GM12878 (cell line): ENCODE data around the gene SMARCC2. TPM values are rescaled to one million over a fixed set of nuclear protein-coding genes. Genes with fewer than 3 reads are reported as not detected.

Experiments
- ATF7 ChIP-seq: fragments of 450-650 bp; IDR thresholded peaks from 2 replicates; pipeline ENCODE4 v1.6.1; 2016; ENCODE audit warnings: low read depth, mild to moderate bottlenecking
- BACH1 ChIP-seq: fragments of 450-650 bp; IDR thresholded peaks from 2 replicates; pipeline ENCODE4 v1.6.1; 2017; ENCODE audit warnings: mild to moderate bottlenecking, borderline replicate concordance
- CBFB ChIP-seq: IDR thresholded peaks from 2 replicates; pipeline ENCODE4 v1.6.1; 2016; ENCODE audit warnings: antibody characterized with exemption, low read depth
- CEBPB ChIP-seq, 2 experiments: fragments of 150-350 bp in 1 of 2; IDR thresholded peaks; 2 replicates each; pipeline ENCODE4 v1.6.1; 2012 to 2014; ENCODE audit warnings: low read depth in 2 of 2, low read length in 2 of 2, borderline replicate concordance in 1 of 2, inconsistent platforms in 1 of 2
- GABPA ChIP-seq: IDR thresholded peaks from 2 replicates; pipeline ENCODE4 v1.6.1; 2014; ENCODE audit warnings: antibody characterized with exemption, low read depth, mild to moderate bottlenecking, inconsistent platforms
- HDAC2 ChIP-seq: fragments of 200-600 bp; sonication (generic); IDR thresholded peaks from 2 replicates; pipeline ENCODE4 v1.6.1; 2017
- IRF4 ChIP-seq: IDR thresholded peaks from 2 replicates; pipeline ENCODE4 v1.6.1; 2011; ENCODE audit warnings: low read depth, low read length
- JUNB ChIP-seq: IDR thresholded peaks from 2 replicates; pipeline ENCODE4 v1.6.1; 2016; ENCODE audit warnings: antibody characterized with exemption, mild to moderate bottlenecking
- MTA3 ChIP-seq: IDR thresholded peaks from 2 replicates; pipeline ENCODE4 v1.6.1; 2012; ENCODE audit warnings: low read length, inconsistent platforms, borderline replicate concordance
- NFIC ChIP-seq: IDR thresholded peaks from 2 replicates; pipeline ENCODE4 v1.6.1; 2012; ENCODE audit warnings: low read depth, mild to moderate bottlenecking, inconsistent platforms, low read length, moderate library complexity
- POLR2A ChIP-seq: IDR thresholded peaks from 2 replicates; pipeline ENCODE4 v1.6.1; 2011; ENCODE audit warnings: low read depth, mild to moderate bottlenecking, low read length
- RAD51 ChIP-seq: fragments of 450-650 bp; IDR thresholded peaks from 2 replicates; pipeline ENCODE4 v1.6.1; 2016; ENCODE audit warnings: moderate library complexity, mild to moderate bottlenecking, inconsistent platforms
- RUNX3 ChIP-seq: IDR thresholded peaks from 2 replicates; pipeline ENCODE4 v1.6.1; 2012; ENCODE audit warnings: low read length, inconsistent platforms
- SIN3A ChIP-seq: IDR thresholded peaks from 2 replicates; pipeline ENCODE4 v1.6.1; 2012; ENCODE audit warnings: low read depth, low read length, improper control_type of control experiment
- SMC3 ChIP-seq: IDR thresholded peaks from 2 replicates; pipeline ENCODE4 v1.6.1; 2011; ENCODE audit warnings: low read length, improper control_type of control experiment, borderline replicate concordance
- SUZ12 ChIP-seq: fragments of 200-600 bp; sonication (generic); IDR thresholded peaks from one replicate; pipeline ENCODE4 v1.6.1; 2018; ENCODE audit warnings: antibody characterized with exemption, mild to moderate bottlenecking; ENCODE audit not compliant: unreplicated experiment
- TBL1XR1 ChIP-seq: IDR thresholded peaks from 2 replicates; pipeline ENCODE4 v1.6.1; 2012; ENCODE audit warnings: low read depth, low read length, improper control_type of control experiment
- TCF7 ChIP-seq: IDR thresholded peaks from 2 replicates; pipeline ENCODE4 v1.6.1; 2014; ENCODE audit warnings: antibody characterized with exemption, borderline replicate concordance
- WRNIP1 ChIP-seq: IDR thresholded peaks from 2 replicates; pipeline ENCODE4 v1.6.1; 2011; ENCODE audit warnings: low read depth, low read length, improper control_type of control experiment, borderline replicate concordance
- polyA plus RNA-seq, 11 experiments: library from polyadenylated mRNA; depleted of rRNA in 4 of 11; unstranded in 6 of 11; stranded (reverse) in 5 of 11; fragments of >200 nt; fragmentation: Nextera tagmentation in 4 of 11; fragmentation: Illumina TruSeq in 1 of 11; extraction: Ambion mirVana in 4 of 11; extraction: Trizol in 1 of 11; gene quantifications; 1 replicate in 1 of 11; 2 replicates in 10 of 11; pipeline versions ENCODE4 v1.2.1 to v1.2.3, GENCODE V29; 2011 to 2016; ENCODE audit warnings: inconsistent platforms in 2 of 11, missing spikeins in 2 of 11, low read depth in 1 of 11
- total RNA-seq, 4 experiments: library from RNA; depleted of rRNA in 3 of 4; stranded (reverse); fragments of >200 nt in 3 of 4; fragmentation: Illumina TruSeq in 1 of 4; extraction: Trizol in 1 of 4; gene quantifications; 2 replicates each; pipeline versions ENCODE4 v1.2.1 to v1.2.3, GENCODE V29; 2013 to 2021
- TF ChIP-seq, protein P1 (sequence below): IDR thresholded peaks from 2 replicates; pipeline ENCODE4 v1.6.1; 2012; ENCODE audit warnings: low read length, inconsistent platforms
- TF ChIP-seq, protein P2 (sequence below): IDR thresholded peaks from 2 replicates; pipeline ENCODE4 v1.6.1; 2012; ENCODE audit warnings: low read depth, low read length, improper control_type of control experiment
- TF ChIP-seq, protein P3 (sequence below), 3 experiments: IDR thresholded peaks in 2 of 3; conservative IDR thresholded peaks in 1 of 3; 2 replicates each; pipeline ENCODE4 v1.5.1; 2011; ENCODE audit warnings: low read depth in 3 of 3, low read length in 3 of 3, mild to moderate bottlenecking in 3 of 3, control low read depth in 2 of 3, moderate library complexity in 2 of 3, inconsistent platforms in 1 of 3, mixed read lengths in 1 of 3; ENCODE audit not compliant: control insufficient read depth in 2 of 3, insufficient read depth in 1 of 3; ENCODE audit errors: extremely low read depth in 1 of 3
- TF ChIP-seq, protein P4 (sequence below): fragments of 450-650 bp; IDR thresholded peaks from 2 replicates; pipeline ENCODE4 v1.6.1; 2017; ENCODE audit warnings: borderline replicate concordance
- TF ChIP-seq, protein P5 (sequence below): fragments of 450-650 bp; formaldehyde crosslinking; IDR thresholded peaks from 2 replicates; pipeline ENCODE4 v1.4.0; 2022; ENCODE audit warnings: mild to moderate bottlenecking, moderate library complexity

Gene SMARCC2
- total and polyA plus RNA-seq, 10 of the 15 experiments (the other 5 are each of a cell fraction or from before 2014, with no cell fraction given), result 13.6 to 71.2 (median 42.3) TPM

DNA sequence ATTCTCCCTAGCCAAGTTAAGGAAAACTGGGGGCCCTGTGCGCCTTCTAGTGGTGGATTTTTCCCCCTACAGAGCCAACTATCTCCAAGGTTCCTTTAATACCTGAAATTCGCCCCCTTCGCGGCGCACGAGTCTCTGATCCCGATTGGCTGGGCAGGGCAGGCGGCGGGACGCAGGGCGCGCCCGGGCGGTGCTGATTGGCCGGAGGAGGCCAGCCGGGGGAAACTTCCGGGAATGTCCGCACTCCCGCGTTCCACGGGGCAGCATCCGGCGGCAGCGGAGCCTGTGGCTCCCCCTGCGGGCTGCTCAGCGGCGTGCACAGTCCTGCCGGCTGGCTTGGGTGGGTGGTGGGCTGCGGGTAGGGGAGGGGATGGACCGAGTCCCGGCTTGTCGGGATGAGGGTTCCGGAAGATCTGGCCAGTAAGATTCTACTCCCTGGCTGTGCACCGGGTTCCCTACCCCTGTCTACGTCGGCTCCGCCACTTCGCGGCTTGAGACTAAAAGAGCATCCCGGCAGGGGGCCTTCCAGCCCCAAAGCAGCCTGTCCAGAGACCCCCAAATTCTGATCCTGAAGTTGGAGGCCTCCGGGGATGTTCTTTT is 34.9 kb upstream of the SMARCC2 start, which contains the start of gene NABP2 (continued):
- TF ChIP-seq SUZ12, result no peak
- TF ChIP-seq RAD51, result no peak
- TF ChIP-seq, protein P1, sequence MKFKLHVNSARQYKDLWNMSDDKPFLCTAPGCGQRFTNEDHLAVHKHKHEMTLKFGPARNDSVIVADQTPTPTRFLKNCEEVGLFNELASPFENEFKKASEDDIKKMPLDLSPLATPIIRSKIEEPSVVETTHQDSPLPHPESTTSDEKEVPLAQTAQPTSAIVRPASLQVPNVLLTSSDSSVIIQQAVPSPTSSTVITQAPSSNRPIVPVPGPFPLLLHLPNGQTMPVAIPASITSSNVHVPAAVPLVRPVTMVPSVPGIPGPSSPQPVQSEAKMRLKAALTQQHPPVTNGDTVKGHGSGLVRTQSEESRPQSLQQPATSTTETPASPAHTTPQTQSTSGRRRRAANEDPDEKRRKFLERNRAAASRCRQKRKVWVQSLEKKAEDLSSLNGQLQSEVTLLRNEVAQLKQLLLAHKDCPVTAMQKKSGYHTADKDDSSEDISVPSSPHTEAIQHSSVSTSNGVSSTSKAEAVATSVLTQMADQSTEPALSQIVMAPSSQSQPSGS, result no peak
- TF ChIP-seq TBL1XR1, result no peak
- TF ChIP-seq, protein P2, sequence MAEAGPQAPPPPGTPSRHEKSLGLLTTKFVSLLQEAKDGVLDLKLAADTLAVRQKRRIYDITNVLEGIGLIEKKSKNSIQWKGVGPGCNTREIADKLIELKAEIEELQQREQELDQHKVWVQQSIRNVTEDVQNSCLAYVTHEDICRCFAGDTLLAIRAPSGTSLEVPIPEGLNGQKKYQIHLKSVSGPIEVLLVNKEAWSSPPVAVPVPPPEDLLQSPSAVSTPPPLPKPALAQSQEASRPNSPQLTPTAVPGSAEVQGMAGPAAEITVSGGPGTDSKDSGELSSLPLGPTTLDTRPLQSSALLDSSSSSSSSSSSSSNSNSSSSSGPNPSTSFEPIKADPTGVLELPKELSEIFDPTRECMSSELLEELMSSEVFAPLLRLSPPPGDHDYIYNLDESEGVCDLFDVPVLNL, result peak; percentile 82
- no peak for TF ChIP-seq IRF4
- TF ChIP-seq HDAC2, result no peak
- TF ChIP-seq JUNB, result no peak
- TF ChIP-seq NFIC, result no peak
- 0 out of 2 replicates have a peak, but pooled peaks have one; percentile 17 for TF ChIP-seq ATF7
- TF ChIP-seq WRNIP1, result no peak
- TF ChIP-seq RUNX3, result 0 out of 2 replicates have a peak, but pooled peaks have one; percentile 4
- TF ChIP-seq CEBPB (IDR thresholded peaks at IDR 0.05; ENCODE audit: borderline replicate concordance in 1 of 2, low read depth in 2 of 2, low read length in 2 of 2), result no peak
- peak; percentile 81; the same call in 1 of the 2 replicates for TF ChIP-seq SIN3A
- TF ChIP-seq, protein P3, sequence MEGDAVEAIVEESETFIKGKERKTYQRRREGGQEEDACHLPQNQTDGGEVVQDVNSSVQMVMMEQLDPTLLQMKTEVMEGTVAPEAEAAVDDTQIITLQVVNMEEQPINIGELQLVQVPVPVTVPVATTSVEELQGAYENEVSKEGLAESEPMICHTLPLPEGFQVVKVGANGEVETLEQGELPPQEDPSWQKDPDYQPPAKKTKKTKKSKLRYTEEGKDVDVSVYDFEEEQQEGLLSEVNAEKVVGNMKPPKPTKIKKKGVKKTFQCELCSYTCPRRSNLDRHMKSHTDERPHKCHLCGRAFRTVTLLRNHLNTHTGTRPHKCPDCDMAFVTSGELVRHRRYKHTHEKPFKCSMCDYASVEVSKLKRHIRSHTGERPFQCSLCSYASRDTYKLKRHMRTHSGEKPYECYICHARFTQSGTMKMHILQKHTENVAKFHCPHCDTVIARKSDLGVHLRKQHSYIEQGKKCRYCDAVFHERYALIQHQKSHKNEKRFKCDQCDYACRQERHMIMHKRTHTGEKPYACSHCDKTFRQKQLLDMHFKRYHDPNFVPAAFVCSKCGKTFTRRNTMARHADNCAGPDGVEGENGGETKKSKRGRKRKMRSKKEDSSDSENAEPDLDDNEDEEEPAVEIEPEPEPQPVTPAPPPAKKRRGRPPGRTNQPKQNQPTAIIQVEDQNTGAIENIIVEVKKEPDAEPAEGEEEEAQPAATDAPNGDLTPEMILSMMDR (IDR thresholded peaks at IDR 0.05 in 2 of 3, conservative IDR thresholded peaks at IDR 0.05 in 1 of 3; ENCODE audit: control insufficient read depth in 2 of 3, extremely low read depth in 1 of 3, insufficient read depth in 1 of 3, low read depth in 3 of 3, low read length in 3 of 3), result peak; percentile 65 to 86 (median 85)
- peak; percentile 78 for TF ChIP-seq POLR2A
- peak; percentile 52 for TF ChIP-seq CBFB
- TF ChIP-seq, protein P4, sequence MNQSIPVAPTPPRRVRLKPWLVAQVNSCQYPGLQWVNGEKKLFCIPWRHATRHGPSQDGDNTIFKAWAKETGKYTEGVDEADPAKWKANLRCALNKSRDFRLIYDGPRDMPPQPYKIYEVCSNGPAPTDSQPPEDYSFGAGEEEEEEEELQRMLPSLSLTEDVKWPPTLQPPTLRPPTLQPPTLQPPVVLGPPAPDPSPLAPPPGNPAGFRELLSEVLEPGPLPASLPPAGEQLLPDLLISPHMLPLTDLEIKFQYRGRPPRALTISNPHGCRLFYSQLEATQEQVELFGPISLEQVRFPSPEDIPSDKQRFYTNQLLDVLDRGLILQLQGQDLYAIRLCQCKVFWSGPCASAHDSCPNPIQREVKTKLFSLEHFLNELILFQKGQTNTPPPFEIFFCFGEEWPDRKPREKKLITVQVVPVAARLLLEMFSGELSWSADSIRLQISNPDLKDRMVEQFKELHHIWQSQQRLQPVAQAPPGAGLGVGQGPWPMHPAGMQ, result no peak
- no peak for TF ChIP-seq BACH1
- peak; percentile 85 for TF ChIP-seq GABPA
- TF ChIP-seq SMC3, result peak; percentile 53
- TF ChIP-seq, protein P5, sequence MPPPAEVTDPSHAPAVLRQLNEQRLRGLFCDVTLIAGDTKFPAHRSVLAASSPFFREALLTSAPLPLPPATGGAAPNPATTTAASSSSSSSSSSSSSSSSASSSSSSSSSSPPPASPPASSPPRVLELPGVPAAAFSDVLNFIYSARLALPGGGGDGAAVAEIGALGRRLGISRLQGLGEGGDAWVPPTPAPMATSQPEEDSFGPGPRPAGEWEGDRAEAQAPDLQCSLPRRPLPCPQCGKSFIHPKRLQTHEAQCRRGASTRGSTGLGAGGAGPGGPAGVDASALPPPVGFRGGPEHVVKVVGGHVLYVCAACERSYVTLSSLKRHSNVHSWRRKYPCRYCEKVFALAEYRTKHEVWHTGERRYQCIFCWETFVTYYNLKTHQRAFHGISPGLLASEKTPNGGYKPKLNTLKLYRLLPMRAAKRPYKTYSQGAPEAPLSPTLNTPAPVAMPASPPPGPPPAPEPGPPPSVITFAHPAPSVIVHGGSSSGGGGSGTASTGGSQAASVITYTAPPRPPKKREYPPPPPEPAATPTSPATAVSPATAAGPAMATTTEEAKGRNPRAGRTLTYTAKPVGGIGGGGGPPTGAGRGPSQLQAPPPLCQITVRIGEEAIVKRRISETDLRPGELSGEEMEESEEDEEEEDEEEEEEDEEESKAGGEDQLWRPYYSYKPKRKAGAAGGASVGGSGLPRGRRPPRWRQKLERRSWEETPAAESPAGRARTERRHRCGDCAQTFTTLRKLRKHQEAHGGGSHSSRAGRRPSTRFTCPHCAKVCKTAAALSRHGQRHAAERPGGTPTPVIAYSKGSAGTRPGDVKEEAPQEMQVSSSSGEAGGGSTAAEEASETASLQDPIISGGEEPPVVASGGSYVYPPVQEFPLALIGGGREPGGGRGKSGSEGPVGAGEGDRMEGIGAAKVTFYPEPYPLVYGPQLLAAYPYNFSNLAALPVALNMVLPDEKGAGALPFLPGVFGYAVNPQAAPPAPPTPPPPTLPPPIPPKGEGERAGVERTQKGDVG (CRISPR knock-in tag), result no peak
- no peak for TF ChIP-seq MTA3
- no peak for TF ChIP-seq TCF7
